NCI-H1048 (cell line): ENCODE results near the gene MAMSTR.
"Not testable (repeated sequence)": the region's sequence is repeated elsewhere in the genome, so short reads cannot be mapped to it uniquely, and the experiment has no call there.

ENCODE experiments used
- DNase-seq: peaks from one replicate; lab custom pipeline; 2025; lab: John Stamatoyannopoulos, UW

The MAMSTR gene

DNA sequence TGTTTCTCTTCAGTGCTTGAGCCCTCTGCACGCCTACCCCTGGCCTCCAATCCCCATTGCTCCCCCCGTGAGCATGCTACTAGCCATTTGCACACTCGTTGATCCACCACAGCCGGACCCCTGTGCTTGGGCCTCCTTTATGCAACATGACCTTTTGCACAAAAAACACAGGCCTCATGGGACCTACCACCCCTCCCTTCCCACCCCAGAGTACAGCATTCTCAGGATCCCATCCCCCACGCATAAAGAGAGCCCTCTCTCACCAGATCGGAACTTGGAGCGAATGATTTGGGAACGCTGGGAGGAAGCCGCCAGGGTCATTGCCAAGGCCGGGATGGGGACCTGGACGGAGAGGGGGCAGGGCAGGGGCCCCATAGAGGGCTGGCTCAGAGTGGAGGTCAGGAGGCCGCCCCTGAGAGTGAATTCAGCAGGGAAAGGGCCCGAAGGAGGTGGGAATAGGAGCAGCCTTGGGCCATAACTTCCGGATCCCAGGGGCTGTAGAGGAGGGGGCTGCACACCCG, 754 bp downstream of the MAMSTR start:
- no peak for DNase-seq

DNA sequence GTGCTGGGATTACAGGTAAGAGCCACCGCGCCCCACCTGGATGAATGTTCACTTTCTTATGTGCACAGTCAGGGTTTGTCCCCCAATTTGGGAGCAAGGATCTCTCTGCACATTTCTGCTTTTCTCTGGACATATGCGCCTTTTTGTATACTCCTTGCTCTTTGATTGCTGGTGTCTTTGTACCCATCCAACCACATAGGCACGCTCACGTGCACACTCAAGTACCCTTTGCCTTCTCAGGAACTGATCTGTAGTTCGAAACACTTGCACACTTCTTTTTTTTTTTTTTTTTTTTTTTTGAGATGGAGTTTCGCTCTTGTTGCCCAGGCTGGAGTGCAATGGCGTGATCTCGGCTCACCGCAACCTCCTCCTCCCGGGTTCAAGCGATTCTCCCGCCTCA, 1.4 kb downstream of the MAMSTR start:
- DNase-seq: not testable (repeated sequence)

DNA sequence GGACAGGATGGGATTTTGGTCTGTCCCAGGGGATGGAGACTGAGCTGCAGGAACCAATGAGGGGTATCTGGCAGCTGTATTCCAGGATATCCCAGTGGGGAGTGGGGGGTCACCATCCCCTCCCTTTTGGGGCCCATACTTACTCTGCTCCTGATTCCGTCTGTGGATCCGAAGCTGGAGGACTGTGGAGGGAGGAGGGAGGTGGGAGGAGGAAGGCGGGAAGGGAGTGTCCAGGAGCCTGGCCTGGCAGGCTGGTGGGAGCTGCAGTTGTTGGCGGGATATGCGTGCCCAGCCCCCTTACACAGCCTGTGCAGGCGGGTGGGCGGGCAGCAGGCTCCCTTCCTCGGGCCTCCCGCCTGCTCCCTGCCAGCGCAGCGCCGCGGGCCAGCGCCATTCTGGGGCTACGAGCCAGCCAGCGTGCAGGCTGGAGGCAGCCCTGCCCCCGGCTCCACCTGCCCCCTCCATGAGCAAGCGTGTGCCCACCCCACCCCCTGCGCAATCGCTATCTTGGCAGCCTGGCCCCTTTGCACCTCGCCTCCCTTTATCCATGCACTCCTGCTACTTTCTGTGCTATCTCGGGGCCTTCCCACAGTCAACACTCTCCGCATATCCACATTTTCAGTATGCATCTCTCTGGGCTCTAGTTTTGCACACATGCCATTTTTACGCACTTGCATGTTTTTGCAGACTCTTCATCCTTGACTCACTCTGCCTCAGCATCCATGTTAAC, 2.8 kb downstream of the MAMSTR start:
- DNase-seq: no peak

DNA sequence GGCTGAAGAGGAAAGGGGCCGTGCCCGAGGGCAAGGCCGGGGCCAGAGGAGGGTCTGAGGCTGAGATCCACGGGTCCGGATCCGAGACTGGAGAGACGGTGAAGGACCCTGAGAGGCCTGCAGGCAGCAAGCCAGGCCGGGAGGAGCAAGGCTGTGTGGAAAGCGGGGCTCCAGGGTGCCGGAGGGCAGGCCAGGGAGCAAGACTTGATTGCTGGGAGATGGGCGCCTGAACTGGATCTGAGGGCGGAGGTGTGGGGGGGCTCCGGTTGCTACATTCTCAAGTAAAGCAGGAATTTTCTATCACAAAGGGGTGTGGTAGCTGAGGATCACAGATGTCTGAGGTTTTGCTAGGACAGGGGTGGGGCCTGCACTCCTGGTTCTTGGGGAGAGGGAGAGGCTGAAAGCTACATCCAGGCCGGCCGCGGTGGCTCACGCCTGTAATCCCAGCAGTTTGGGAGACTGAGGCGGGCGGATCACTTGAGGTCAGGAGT, 3.8 kb downstream of the MAMSTR start:
- DNase-seq: no peak

DNA sequence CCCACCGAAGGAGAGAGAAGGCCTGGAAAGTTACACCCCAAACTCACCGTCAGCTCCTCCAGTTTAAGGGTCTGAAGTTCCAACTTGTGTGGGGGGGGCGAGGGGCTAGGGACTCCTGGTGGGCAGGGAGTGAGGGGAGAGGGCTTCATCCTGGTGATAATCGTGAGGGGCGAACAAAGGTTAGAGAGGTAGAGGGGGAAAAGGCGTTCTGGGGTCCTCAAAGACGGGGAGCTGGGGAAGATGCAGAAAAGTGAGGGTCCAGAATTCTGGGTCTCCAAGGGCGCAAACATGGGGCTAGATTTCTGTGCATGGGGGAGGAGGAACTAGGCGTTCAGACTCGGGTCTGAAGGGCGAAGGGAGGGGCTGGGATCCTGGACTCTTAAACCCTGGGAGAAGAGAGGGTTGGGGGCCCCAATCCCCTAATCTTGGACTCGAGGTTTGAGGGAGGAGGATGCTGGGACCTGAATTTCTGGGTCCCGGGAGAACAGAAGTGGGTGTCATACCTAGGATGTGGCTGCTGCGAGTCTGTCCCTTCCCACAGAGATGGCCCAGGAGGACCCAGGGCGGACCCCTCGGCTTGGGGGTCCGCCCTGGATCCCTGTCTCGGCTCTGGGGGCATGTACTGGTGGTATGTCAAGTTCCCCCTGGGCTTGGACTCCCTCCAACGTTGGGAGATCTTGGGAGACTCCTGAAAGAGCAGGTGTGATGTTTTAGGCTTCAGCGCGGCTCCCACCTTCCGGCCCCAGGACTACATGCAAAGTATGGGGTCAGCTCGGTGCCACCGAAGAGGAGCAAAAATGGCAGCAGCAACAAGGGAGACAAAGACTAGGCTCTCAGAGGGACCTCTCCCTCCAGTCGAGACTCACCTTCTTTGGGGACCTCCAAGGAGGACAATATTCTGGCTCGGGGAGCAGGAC, 4.5 kb downstream of the MAMSTR start:
- no peak for DNase-seq

DNA sequence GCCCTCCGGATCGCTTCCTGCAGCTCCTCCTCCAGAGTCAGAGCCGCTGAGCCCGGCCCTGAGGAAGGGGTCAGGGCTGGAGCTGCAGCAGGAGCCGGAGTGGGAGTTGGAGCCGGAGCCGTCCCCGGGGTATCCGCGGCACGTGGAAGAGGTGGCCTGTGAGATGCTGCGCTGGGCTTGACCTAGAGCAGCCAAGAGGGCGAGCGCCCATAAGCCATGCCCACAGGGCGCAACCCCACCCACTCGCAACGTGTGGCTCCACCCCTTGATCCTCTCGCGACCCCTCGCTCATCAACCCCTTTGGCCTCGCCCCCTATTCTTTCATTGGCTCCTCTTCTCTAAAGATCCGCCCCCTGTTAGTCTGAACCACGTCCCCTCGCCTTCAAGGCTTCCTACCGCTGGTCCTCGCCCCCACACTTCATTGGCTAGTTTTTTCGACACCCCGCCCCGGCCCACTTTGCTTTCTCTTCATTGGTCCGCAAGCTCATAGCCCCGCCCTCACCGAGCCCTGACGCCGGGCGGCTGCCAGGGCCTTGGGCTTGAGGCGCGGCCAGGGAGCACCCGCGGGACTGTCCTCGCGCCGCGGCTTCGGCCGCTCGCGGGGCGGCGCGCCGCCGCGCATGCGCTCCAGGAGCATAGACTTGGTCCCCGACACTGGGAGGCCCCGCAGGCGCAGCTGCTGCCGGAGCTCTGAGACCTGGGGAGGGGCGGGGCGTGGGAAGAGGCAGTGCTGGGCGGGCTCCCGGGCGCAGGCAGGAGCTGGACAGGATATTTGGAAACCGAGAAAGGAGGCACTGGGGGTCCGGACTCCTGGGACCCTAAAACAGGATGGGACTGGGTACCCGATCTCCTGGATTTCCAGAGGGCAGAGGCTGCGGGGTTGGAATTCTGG, 5.4 kb downstream of the MAMSTR start:
- DNase-seq: peak; percentile 99

DNA sequence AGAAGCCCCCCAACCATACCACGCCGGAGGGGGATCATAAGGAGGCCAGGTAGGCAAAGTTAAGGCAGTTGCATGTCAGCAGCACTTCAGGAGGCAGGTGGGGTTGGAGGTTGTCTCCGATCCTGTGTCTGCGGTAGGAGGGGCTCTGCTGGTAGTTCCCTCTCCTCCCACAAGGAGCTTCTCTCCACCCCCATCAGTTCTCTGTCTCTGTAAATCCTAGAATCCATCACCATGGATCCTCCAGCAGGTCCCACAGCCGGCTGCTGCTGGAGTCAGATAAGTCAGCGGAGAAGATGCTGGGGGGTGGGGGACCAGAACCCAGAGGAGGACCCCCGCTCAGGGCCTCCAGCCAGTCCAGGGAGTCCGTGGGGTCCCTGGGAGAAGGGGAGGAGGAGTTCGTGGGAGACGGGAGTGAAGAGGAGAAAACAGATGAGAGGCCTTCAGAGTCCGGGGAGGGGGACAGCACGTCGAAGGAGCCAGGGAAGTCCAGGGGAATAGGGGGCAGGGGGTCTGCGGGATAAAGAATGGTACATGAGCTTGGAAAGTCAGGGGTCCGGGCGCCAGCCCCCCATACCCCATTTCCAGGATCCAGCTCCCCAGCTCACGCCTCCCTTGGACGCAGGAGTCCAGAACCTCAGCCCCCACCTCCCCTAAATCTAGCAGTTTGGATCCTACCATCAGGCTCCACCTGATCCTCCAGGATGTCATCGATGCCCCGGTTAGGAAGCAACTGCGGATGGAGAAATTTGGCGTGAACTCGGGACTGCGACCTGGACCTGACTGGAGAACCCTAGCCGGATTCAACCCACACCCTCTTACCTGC, 6.3 kb downstream of the MAMSTR start:
- no peak for DNase-seq

DNA sequence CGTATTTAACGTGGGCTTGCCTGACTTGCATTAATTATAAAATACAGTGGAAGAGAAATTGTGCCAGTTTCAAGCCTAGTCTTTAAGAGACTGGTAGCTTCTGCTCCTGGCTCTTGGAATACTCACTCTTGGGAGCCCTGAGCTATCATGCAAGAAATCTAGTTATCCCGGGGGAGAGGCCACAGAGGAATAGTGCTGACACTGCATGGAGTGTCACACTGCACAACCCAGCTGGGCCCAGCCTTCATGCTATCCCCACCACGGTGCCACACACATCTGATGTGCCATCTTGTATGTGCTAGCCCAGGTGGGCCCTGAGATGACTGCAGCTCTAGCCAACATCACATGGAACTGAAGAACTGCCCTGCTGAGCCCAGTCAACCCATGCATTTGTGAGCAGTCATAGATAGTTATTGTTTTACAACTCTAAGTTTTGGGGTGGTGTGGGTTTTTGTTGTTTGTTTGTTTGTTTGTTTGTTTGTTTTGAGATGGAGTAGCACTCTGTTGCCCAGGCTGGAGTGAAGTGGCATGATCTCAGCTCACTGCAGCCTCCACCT, 8.3 kb downstream of the MAMSTR start:
- no peak for DNase-seq

DNA sequence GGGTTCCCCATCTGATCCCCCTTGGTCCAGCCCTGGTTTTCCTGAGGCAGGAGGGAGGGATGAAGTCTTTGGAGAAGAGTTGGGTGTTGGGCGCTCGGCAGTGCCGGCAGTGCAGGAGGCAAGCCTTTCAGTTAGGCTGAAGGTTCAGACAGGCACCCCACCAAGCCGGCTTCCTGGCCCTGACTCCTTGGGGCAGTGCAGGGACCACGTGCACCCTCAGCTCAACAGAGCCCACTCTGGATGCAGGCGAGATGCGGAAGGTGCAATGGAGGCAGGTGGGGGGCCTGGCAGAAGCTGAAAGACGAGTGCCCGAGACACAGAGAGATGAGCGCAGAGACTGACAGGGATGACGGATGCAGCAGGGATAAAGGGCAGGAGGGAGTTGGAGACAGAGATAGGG, 11.1 kb downstream of the MAMSTR start:
- no peak for DNase-seq

DNA sequence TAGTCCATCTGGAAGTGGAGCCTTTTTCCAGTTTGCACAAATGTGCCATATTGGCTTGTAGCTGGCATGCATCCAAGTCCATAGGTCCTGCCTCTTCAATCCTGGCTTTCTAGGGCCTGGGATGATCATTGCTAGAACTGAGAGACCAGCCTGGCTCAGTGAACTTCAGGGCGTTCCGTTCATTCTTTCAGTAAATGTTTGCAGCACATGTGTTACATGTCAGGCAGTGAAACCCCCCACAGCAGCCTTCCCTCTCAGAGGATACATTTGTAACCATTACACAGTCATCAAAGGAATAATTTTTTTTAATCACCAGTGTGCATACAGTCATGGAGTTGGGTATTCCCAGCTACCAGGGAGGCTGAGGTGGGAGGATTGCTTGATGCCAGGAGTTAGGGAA, 14.1 kb downstream of the MAMSTR start:
- DNase-seq: no peak

DNA sequence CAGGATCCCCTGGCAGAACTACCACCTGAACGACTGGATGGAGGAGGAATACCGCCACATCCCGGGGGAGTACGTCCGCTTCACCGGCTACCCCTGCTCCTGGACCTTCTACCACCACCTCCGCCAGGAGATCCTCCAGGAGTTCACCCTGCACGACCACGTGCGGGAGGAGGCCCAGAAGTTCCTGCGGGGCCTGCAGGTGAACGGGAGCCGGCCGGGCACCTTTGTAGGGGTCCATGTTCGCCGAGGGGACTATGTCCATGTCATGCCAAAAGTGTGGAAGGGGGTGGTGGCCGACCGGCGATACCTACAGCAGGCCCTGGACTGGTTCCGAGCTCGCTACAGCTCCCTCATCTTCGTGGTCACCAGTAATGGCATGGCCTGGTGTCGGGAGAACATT, 16.2 kb downstream of the MAMSTR start:
- no peak for DNase-seq

DNA sequence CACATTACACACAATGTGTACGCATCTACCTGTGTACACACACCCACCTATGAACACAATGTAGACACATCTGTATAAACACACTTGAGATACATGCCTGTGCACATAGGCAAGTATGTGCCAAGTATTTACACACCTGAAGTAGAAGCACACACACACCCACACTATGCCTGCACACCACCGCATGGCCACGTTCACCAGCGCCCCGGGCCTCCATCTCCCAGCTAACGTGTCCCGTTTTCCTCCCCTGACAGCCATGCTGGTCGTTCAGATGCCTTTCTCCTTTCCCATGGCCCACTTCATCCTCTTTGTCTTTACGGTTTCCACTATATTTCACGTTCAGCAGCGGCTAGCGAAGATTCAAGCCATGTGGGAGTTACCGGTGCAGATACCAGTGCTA, 16.8 kb downstream of the MAMSTR start:
- DNase-seq: no peak

DNA sequence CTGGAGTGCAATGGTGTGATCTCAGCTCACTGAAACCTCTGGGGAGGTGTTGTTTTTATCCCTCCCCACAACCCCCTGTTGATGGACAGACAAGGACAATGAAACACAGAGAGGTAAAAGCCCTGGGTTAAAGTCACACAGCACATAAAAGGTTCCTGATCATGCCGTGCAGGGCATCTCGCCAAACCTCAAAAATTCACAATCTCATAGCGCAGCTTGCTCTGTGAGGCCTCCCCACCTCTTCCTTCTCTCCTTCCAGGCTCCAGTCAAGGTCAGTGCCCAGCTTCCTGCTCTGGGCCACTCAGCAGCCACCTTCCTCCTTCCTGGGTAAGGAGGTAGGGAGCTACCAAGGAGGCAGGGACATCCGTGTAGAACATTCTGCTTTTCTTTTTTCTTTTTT, 21.5 kb downstream of the MAMSTR start:
- no peak for DNase-seq

DNA sequence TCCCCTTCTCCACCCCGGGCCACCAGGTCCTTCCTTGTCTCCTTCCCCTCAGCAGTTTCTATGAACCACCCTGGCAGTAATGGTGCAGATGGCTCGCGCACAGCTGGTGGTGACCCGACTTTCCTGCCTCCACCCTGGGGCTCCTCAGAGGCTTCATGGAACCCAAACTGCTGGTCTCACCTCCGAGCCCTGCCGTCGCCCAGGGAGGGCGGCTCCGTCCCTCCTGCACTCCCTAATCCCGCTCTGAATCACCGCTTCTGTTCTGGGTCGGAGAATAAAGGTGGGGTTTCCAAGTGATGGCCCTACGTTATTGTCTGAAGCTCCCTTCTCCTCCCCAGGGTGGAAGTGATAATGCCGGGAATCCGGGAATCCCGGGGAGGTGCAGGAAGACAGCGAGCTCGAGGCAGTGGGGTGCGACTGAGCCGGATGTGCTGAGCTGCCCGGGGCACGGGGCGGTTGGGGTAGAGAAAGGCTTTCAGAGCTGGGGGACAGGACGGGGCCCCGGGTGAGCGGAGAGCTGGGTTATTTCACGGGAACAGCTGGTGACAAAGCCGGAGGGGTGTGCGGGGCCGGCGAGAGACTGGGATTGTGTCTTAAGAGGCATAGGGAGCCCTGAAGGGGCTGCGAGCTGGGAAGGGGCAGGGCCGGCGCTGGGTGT, 23.0 kb downstream of the MAMSTR start:
- no peak for DNase-seq

DNA sequence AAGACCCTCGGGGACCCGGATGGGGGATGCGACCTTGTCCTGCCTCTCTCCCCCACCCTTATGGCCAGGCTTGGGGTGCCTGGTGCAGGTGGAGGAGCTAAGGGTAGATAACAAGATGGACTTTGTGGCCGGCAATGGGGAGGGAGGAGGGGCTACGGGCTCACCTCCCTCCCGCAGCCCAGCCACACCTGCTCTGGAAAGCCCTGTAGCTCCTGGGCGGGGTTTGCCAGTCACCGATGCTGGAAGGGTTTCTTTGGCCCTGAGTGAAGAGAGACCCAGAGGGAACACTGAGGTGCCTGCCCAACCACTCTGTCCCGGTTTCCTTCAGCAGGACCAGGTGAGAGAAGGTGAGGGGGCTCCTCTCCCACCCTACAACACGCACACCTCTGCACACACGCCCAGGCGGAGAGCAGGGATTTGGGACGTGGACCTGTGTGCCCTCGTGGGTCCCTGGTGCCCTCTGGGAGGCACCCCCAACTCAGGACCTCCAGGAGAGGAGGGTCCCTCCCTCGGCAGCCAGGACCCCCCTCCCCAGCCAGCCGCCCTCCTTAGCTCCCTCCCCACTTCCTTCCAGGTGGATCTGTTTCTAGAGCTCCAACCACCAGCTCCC, 23.7 kb downstream of the MAMSTR start, which contains the start of gene FUT2:
TSS of gene FUT2 (plus strand) at position 229 of the 610 bp plus-strand sequence. CDS start 6,986 bp downstream, outside the sequence.
- DNase-seq: no peak

DNA sequence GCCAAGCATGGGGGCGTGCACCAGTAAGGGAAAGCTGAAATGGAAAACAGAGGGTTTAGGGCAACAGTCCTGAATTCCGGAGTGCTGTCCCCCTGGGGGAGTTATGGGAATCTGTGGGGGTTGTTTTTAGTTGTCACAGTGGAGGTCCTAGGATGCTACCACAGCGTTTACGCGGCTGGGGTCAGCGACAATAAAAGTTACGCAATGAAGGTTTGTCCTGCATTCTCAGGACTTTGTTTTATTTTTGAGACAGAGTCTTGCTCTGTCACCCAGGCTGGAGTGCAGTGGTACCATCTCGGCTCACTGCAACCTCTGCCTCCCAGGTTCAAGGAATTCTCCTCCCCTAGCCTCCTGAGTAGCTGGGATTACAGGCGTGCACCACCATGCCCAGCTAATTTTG, 25.9 kb downstream of the MAMSTR start:
- DNase-seq: not testable (repeated sequence)

DNA sequence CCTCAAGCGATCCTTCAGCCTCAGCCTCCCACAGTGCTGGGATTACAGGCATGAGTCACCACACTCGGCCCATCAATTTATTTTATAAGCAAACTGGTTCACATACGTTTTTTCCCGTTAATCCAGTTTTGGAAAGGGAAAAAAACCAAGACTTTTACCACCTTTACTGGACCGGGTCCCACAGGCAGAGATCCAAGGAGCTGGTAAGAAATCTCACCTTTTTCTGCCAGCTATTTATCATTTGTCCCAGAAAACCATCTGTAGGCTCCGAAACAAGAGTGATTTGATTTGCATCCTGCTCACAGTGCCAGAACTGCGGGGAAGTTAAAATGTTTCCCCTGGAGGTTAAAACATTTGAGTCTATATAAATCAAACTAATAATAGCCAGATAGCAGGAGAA, 30.1 kb downstream of the MAMSTR start:
- DNase-seq: no peak

DNA sequence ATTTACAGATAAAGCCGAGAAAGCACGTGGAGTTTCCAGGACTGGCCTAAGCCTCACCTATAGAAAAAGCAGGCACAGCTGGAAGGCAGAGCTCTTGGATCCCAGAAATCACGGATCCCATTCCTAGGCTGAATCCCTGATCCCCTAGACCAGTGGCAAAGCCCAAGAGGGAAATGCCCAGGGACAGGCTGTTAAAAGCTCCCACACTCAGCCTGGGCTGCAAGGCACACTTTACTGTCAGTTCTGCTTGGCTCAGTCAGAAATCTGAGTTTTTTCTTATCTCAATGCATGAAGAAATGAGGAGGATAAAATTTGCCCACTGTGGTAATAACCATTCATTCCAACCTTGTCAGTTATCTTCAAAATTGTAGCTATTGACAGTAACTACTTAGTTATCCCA, 31.7 kb downstream of the MAMSTR start:
- DNase-seq: no peak

DNA sequence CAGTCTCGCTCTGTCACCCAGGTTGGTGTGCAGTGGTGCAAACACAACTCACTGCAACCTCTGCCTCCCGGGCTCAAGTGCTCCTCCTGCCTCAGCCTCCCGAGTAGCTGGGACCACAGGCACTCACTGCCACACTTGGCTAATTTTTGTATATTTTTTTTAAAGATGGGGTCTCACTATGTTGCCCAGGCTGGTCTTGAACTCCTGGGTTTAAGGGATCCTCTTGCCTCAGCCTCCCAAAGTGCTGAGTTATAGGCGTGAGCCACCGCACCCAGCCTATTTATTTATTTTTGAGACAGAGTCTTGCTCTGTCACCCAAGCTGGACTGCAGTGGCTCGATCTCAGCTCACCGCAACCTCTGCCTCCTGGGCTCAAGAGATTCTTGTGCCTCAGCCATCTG, 32.9 kb downstream of the MAMSTR start:
- not testable (repeated sequence) for DNase-seq

DNA sequence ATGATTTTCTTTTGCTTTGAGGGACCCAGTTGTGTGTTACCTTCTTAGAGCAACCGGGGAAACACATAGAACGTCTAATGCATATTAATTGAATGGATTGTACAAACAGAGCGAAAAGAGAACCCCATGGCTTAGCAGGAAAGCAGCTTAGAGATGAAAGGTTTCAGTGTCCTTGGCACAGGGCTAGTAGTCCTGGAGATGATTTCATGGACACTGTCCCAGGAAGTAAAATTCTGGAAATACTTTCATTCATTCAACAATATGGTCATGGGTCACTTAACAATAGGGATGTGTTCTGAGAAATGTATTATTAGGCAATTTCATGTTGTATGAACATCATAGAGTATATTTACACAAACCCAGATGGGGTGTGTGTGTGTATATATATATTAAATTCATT, 33.4 kb downstream of the MAMSTR start:
- no peak for DNase-seq
